Activated CD4-positive, alpha-beta T cell treated with anti-CD3 and anti-CD28 coated beads, Interleukin-2, amount 50 U/mL, for 4 hours (primary cell): ENCODE measurements around the gene LRRTM2.
"Not testable (repeated sequence)": the region's sequence is repeated elsewhere in the genome, so short reads cannot be mapped to it uniquely, and the experiment has no call there.

Experiments used
- DNase-seq, 2 experiments: peaks; one replicate each; pipeline ENCODE4 v3.0.0-alpha.2; 2020

Gene LRRTM2

DNA sequence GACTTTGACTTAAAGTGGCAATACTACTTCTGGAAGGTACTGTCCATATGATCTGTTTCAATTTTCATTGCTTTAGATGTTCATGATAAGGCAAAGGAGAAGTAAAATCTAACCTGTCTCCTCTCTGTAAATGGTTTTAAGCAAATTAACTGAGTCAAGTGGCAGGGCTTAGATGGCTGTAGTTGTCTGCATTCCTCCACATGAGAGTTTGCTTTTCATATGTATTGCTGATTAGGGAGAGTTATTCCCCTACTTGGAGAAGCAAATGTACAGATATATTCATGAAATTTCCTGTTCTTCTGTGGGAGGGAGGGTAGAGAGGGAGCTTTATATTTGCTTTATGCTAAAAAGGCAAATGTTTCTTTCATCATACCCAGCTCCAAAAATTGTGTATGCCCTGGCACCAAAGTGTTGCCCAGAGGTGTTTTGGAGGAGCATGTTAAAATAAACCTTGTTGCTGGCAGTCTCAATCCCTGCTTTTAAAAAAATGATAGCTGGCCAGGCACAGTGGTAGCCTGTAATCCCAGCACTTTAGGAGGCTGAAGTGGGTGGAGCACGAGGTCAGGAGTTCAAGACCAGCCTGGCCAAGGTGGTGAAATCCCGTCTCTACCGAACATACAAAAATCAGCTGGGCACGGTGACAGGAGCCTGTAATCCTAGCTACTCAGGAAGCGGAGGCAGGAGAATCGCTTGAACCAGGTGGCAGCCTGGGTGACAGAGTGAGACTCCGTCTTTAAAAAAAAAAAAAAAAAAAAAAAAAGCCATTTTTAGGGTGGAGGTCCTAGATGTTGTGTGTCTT is 3.5 kb upstream of the LRRTM2 start:
- no peak for DNase-seq

- no peak for DNase-seq
Measured at GRCh38 chr5:138876811-138877210, 1.7 kb upstream of the LRRTM2 start.

GRCh38 chr5:138875946-138876345 is 811 bp upstream of the LRRTM2 start:
- DNase-seq, result no peak

GRCh38 chr5:138875552-138875875 is 379 bp upstream of the LRRTM2 start:
- DNase-seq, result no peak

GRCh38 chr5:138874241-138874640 is 894 bp downstream of the LRRTM2 start:
- no peak for DNase-seq

GRCh38 chr5:138873466-138874221 is 1.5 kb downstream of the LRRTM2 start:
- no peak for DNase-seq

- DNase-seq, result no peak
Measured at GRCh38 chr5:138872841-138873465, 2.2 kb downstream of the LRRTM2 start.

DNA sequence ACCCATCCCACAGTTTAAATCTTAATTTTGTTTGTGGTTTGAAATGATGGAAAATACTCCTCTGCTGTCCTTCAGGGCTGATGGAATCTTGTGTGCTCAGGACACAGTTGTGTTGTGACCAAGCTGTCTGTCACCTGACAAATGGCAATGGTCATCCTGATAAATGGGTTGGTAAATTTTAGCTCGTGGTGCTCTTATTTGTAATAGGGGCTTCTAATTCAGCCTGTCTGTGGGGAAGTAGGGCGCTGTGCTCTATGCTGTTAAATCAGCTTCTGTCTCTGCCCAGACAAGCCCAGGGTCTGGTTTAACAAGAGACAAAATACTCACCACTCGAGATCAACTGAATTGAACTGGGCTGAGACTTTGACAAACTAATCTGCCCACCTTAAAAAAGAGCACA is 4.5 kb downstream of the LRRTM2 start:
- DNase-seq, result no peak

DNA sequence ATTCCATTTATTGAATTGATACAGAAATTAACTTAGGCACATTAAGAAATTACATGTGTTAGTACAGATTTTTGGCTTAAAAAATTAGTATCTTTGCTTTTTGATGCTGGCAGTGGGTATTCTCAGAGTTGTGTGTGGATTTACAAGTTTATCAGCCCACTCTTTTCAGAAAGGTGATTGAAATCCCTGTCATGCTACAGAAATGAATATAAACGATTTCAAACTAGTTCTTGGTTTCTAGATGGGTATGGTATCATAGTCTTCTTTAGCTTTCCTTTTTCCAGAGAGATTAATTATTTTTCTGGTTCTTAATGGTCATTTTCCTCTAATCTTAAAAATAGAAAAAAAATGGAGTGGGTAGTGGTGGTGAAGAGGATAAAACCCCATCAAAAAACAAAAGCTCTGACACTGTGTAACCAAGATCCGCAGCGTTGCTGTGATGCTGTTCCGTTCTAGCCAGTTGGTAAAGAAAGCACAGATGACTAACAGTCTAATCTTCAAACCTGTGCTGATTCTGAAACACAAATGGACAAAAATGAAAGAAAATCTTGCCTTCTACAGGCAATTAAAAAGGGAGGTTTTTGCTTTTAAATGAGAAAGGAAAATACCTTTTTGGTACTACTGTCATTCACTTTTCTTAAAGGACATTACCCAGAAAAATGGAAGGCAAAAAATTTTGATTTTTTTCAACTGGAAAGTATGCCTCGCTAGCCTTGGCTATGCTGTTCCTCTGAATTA is 5.2 kb downstream of the LRRTM2 start:
- no peak for DNase-seq

GRCh38 chr5:138869038-138869437 is 6.1 kb downstream of the LRRTM2 start:
- no peak for DNase-seq

GRCh38 chr5:138867011-138867410 is 8.1 kb downstream of the LRRTM2 start:
- DNase-seq, result no peak

DNA sequence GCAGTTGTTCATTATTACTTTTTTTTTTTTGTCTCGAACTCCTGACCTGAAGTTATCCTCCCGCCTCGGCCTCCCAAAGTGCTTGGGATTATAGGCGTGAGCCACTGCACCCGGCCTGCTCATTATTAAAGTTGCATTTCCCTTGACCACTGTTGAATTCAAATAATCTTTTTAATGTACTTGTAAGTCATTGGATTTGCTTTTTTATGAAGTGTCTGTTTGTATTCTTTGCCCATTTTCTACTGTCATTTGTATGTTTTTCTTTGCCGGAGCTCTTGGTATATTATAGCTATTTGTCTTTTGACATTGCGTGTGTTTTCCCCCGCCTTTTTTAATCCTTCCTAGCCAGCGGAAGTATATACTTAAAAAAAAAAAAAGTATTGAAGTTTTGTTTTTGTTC is 22.0 kb downstream of the LRRTM2 start:
- no peak for DNase-seq

- DNase-seq, result no peak
Measured at GRCh38 chr5:138850865-138851435, 24.2 kb downstream of the LRRTM2 start.

DNA sequence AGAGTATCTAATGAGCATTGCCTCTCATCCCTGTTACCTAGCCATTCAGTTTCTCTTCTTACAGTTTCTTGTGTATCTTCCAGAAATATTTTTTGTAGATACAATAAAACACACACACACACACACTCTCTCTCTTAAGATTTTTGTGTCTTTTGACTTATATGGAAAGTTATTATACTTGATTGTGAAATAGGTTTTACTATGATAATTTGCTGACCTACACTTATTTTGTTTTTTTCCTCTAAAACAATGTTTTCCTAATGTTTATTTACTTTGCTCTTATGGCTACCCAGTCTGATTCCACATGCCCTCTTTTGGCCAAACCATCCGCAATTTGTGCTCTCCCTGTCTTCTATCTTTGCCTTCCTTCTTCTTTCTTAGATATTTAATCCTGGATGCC is 25.3 kb downstream of the LRRTM2 start:
- no peak for DNase-seq

DNA sequence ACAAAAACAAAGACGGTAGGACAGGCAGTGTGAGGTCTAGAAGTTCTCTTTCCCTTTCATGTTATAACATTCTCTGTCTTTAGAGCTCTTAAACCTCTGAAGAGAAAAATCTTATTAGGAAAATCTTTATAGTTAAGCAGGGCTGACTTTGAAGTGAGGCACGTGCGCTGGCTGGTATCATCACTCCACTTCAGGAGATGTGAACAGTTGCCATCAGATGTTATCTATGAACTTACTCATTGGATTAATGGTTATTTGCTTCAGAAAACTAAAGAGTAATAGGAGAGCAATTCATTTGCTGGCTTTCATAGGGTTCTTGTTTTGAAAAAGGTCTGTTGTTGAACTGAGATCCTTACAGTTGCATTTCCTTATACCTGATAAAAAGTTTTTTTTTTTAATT is 25.7 kb downstream of the LRRTM2 start:
- DNase-seq, result no peak

- no peak for DNase-seq
Measured at GRCh38 chr5:138844812-138845513, 30.2 kb downstream of the LRRTM2 start.

GRCh38 chr5:138844125-138844461 is 31.0 kb downstream of the LRRTM2 start:
- DNase-seq, result no peak

DNA sequence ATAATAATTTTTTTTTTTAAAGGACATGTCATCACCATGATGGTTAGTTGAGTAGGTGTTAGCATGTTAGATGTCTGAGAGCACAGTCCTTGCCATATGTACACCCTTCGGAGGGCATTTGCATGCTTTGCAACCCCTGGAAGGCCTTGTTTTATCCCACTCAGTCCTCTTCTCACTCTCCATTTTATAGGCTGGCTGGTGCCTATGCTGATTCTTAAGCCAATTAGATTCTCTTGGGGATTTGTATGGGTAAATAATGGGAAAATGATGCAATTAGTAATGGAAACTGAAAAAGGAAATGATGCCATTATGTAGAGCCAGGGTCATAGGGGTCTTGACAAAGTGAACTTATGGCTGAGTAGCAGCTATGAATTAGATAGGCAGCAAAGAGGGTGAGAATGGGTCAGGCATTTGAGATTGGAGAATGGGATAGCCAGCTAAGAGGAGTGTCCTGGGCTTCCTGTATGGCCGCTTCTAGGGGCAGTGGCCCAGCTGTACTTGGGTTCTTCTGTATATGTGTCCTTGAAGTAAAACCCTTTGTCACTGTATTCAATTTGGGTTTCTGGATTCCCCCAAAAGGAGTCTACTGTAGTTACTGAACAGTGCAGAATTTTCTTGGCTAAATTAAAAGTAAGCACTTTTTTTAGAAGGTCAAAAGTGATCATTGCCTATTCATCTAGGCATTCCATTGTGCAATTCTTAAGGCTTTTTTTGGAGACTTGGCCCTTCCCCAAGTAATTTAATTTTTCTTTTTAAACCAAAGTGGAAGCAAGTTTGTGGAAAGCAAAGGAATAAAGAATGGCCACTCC is 31.6 kb downstream of the LRRTM2 start:
- DNase-seq, result no peak

DNA sequence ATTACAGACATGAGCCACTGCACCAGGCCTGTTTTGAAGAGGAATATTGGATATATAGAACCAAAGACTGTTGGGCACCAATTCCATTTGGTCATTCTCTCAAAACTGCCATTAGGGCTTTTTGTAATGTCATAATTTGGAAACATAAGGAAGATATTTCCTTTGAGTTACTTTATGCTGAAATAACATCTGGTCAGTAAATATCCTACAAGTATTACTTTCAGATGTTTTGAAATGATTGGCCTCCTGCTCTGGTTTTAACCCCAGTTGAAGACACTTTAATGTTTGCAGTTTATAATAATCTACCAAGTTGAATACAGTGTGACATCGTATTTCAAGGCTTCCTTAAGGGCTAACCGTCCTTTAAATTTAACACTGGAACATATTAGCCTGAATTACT is 33.6 kb downstream of the LRRTM2 start:
- no peak for DNase-seq

DNA sequence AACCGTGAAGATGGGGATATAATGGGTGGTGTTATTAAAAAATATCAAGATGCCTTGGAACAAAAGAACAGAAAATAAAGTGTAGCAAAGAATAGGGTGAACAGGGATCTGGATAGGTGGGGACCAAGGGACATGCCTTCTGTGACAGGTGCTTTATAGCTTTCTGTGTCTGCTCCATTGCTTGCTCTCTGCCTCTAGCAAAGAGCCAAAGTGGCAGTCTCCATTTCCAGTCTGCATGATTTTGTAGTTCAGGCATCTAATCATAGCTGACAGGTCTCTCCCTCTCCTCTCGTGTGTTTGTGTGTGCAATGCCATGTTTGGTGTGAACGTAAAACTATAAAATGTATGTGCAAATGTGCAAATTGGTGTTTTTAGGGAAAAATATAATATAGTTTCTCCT is 35.0 kb downstream of the LRRTM2 start:
- DNase-seq, result no peak

DNA sequence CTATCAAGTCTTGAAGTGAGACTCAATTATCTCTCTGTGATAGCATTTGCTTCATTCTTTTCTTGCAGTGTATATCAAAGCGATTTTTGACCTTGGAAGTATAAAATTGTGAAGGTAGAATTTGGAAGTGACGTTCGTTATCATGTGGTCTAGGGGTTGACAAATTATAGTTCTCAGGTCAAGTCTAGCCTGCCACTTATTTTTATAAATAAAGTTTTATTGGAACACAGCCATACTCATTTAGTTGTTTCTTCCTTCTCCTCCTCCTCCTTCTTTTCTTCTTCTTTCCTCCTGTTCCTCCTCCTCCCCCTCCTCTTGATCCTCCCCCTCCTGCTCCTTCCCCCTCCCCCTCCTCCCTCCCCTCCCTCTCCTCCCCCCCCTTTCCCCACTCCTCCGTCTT is 38.0 kb downstream of the LRRTM2 start:
- DNase-seq, result no peak

DNA sequence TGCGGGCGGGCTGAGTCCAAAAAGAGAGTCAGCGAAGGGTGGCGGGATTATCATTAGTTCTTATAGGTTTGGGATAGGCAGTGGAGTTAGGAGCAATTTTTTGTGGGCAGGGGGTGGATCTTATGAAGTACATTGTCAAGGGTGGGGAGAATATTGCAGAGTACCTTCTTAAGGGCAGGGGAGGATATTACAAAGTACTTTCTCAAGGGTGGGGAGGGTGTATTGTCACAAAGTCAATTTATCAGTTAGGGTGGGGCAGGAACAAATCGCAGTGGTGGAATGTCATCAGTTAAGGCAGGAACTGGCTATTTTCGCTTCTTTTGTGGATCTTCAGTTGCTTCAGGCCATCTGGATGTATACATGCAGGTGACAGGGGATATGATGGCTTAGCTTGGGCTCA is 40.3 kb downstream of the LRRTM2 start:
- DNase-seq, result not testable (repeated sequence)
